SK-N-SH (cell line): ENCODE results near the gene EIF2S1. TPM values are rescaled to one million over a fixed set of nuclear protein-coding genes. Genes with fewer than 3 reads are reported as not detected.

ENCODE experiments used
- CTCF ChIA-PET: fragments of 300-600, 350-600 bp; formaldehyde crosslinking; extraction: SDS; loops from one replicate; lab custom pipeline; 2021; lab: Yijun Ruan, JAX
- POLR2A ChIA-PET: fragments of 350-600 bp; sonication (Branson Sonifier 250); formaldehyde crosslinking; extraction: SDS; loops from one replicate; lab custom pipeline; 2020; ENCODE audit warnings: antibody characterized with exemption, inconsistent platforms; lab: Yijun Ruan, JAX
- DNase-seq: peaks from one replicate; pipeline ENCODE4 v3.0.0; 2012
- H2AFZ ChIP-seq: fragments of 200-600 bp; sonication (generic); 2 replicates; pipeline ENCODE4 v1.8.1; 2016; ENCODE audit warnings: antibody characterized with exemption, mild to moderate bottlenecking, low read depth
- H3F3A ChIP-seq: fragments of 200-600 bp; sonication (generic); replicated peaks from 2 replicates; pipeline ENCODE3; 2016; ENCODE audit warnings: antibody characterized with exemption, mild to moderate bottlenecking; ENCODE audit not compliant: insufficient read depth
- H3K27ac ChIP-seq, 2 experiments: fragments of 200-500 bp in 1 of 2; fragments of 200-600 bp in 1 of 2; sonication (Bioruptor generic) in 1 of 2; sonication (generic), shearing (Covaris generic) in 1 of 2; 2 replicates each; pipeline versions ENCODE4 v1.5.1 to v1.6.1; 2014 to 2016; ENCODE audit warnings: low read depth in 2 of 2, inconsistent platforms in 1 of 2, low read length in 1 of 2, mild to moderate bottlenecking in 1 of 2, mixed read lengths in 1 of 2
- H3K27me3 ChIP-seq: fragments of 200-600 bp; sonication (generic), shearing (Covaris generic); 2 replicates; pipeline ENCODE4 v1.6.1; 2016; ENCODE audit warnings: mixed run types; ENCODE audit not compliant: insufficient read depth
- H3K36me3 ChIP-seq, 2 experiments: fragments of 200-500 bp in 1 of 2; fragments of 200-600 bp in 1 of 2; sonication (Bioruptor generic) in 1 of 2; sonication (generic) in 1 of 2; replicated peaks in 1 of 2; 2 replicates each; pipeline versions ENCODE3 to v1.5.1; 2014 to 2016; ENCODE audit warnings: low read length in 1 of 2, mild to moderate bottlenecking in 1 of 2; ENCODE audit not compliant: insufficient read depth in 2 of 2, control insufficient read depth in 1 of 2
- H3K4me1 ChIP-seq, 2 experiments: fragments of 200-500 bp in 1 of 2; fragments of 200-600 bp in 1 of 2; sonication (Bioruptor generic) in 1 of 2; sonication (generic), shearing (Covaris generic) in 1 of 2; 2 replicates each; pipeline versions ENCODE4 v1.5.1 to v1.6.1; 2014 to 2016; ENCODE audit warnings: low read depth in 1 of 2, low read length in 1 of 2, mixed run types in 1 of 2; ENCODE audit not compliant: insufficient read depth in 2 of 2, control insufficient read depth in 1 of 2
- H3K4me2 ChIP-seq: fragments of 200-600 bp; sonication (generic), shearing (Covaris generic); 2 replicates; pipeline ENCODE4 v1.6.1; 2017; ENCODE audit warnings: mixed run types
- H3K4me3 ChIP-seq, 2 experiments: fragments of 200-500 bp in 1 of 2; fragments of 200-600 bp in 1 of 2; sonication (Bioruptor generic) in 1 of 2; sonication (generic), shearing (Covaris generic) in 1 of 2; 2 replicates each; pipeline versions ENCODE4 v1.5.1 to v1.8.1; 2014 to 2016; ENCODE audit warnings: low read depth in 2 of 2, inconsistent platforms in 1 of 2, low read length in 1 of 2, mild to moderate bottlenecking in 1 of 2, mixed read lengths in 1 of 2, moderate library complexity in 1 of 2
- H3K79me2 ChIP-seq: fragments of 200-600 bp; sonication (generic); 2 replicates; pipeline ENCODE4 v1.8.1; 2017; ENCODE audit warnings: mild to moderate bottlenecking; ENCODE audit not compliant: insufficient read depth
- H3K9ac ChIP-seq: fragments of 200-600 bp; sonication (generic); 2 replicates; pipeline ENCODE4 v1.6.1; 2017; ENCODE audit warnings: mixed run types
- H3K9me2 ChIP-seq: fragments of 200-600 bp; sonication (generic); 2 replicates; pipeline ENCODE4 v1.6.1; 2017; ENCODE audit warnings: mixed run types
- H3K9me3 ChIP-seq: fragments of 200-600 bp; sonication (generic); 2 replicates; pipeline ENCODE4 v1.6.1; 2017; ENCODE audit warnings: mixed run types, mild to moderate bottlenecking, moderate library complexity
- H4K20me1 ChIP-seq: fragments of 200-600 bp; sonication (generic); 2 replicates; pipeline ENCODE4 v1.6.1; 2017; ENCODE audit warnings: mild to moderate bottlenecking, mixed run types; ENCODE audit not compliant: insufficient read depth
- CHD2 ChIP-seq: fragments of 150-350 bp; IDR thresholded peaks from 2 replicates; pipeline ENCODE4 v1.6.1; 2018; ENCODE audit warnings: low read length; ENCODE audit not compliant: partially characterized antibody
- EP300 ChIP-seq, 2 experiments: IDR thresholded peaks; 2 replicates each; pipeline versions ENCODE4 v1.4.0 to v1.6.1; 2012; ENCODE audit warnings: borderline replicate concordance in 1 of 2, low read depth in 1 of 2, low read length in 1 of 2
- EZH2phosphoT487 ChIP-seq: fragments of 200-600 bp; sonication (generic); IDR thresholded peaks from 2 replicates; pipeline ENCODE4 v1.6.1; 2017; ENCODE audit warnings: low read depth, mixed run types, mild to moderate bottlenecking, antibody characterized with exemption, moderate library complexity, borderline replicate concordance
- FOXM1 ChIP-seq: IDR thresholded peaks from 2 replicates; pipeline ENCODE4 v1.4.0; 2012; ENCODE audit warnings: low read depth, mild to moderate bottlenecking
- GATA2 ChIP-seq: sonication (generic); formaldehyde crosslinking; IDR thresholded peaks from 2 replicates; pipeline ENCODE4 v1.5.0; 2020; ENCODE audit warnings: mild to moderate bottlenecking, missing genetic modification reagents
- IRF3 ChIP-seq: fragments of 150-350 bp; IDR thresholded peaks from 2 replicates; pipeline ENCODE4 v1.6.1; 2016; ENCODE audit warnings: mild to moderate bottlenecking, low read depth, low read length
- MAX ChIP-seq: IDR thresholded peaks from 2 replicates; pipeline ENCODE4 v1.4.0; 2012; ENCODE audit warnings: low read depth
- MXI1 ChIP-seq: IDR thresholded peaks from 2 replicates; pipeline ENCODE4 v1.6.1; 2012; ENCODE audit warnings: mild to moderate bottlenecking, low read depth, low read length, improper control_type of control experiment
- NFIC ChIP-seq: IDR thresholded peaks from 2 replicates; pipeline ENCODE4 v1.4.0; 2012; ENCODE audit warnings: borderline replicate concordance
- RAD21 ChIP-seq: IDR thresholded peaks from 2 replicates; pipeline ENCODE4 v1.6.1; 2012; ENCODE audit warnings: mild to moderate bottlenecking, low read length
- RFX5 ChIP-seq: IDR thresholded peaks from 2 replicates; pipeline ENCODE4 v1.6.1; 2012; ENCODE audit warnings: mild to moderate bottlenecking, improper control_type of control experiment, low read length
- RXRA ChIP-seq: IDR thresholded peaks from 2 replicates; pipeline ENCODE4 v1.4.0; 2012; ENCODE audit warnings: low read depth, mild to moderate bottlenecking, borderline replicate concordance
- SIN3A ChIP-seq: IDR thresholded peaks from 2 replicates; pipeline ENCODE4 v1.6.1; 2012; ENCODE audit warnings: low read depth, mild to moderate bottlenecking, low read length, moderate library complexity, borderline replicate concordance
- SMC3 ChIP-seq: IDR thresholded peaks from 2 replicates; pipeline ENCODE4 v1.6.1; 2012; ENCODE audit warnings: low read depth, low read length, improper control_type of control experiment
- TCF12 ChIP-seq: IDR thresholded peaks from 2 replicates; pipeline ENCODE4 v1.4.0; 2012
- TEAD4 ChIP-seq: IDR thresholded peaks from 2 replicates; pipeline ENCODE4 v1.4.0; 2012; ENCODE audit warnings: mild to moderate bottlenecking, borderline replicate concordance; ENCODE audit not compliant: insufficient read depth
- USF1 ChIP-seq: IDR thresholded peaks from 2 replicates; pipeline ENCODE4 v1.4.0; 2012; ENCODE audit warnings: low read depth, borderline replicate concordance
- ZBTB33 ChIP-seq: IDR thresholded peaks from 2 replicates; pipeline ENCODE4 v1.4.0; 2012; ENCODE audit warnings: low read depth, borderline replicate concordance
- WGBS: methylation state at CpG from one replicate; pipeline ENCODE4 v1.1.6; 2017; ENCODE audit warnings: low lambda C conversion rate; 5-methylcytosine and 5-hydroxymethylcytosine counted together
- polyA plus RNA-seq, 3 experiments: library from polyadenylated mRNA; depleted of rRNA; stranded (reverse); fragments of >200 nt; gene quantifications; 2 replicates each; pipeline ENCODE4 v1.2.3, GENCODE V29; 2012

EIF2S1 gene
- polyA plus RNA-seq, 1 of the 3 experiments (the other 2 are of a cell fraction): 57.2 TPM

- no peak for TF ChIP-seq IRF3
- TF ChIP-seq, all 33 proteins: peak for 0
Observed at GRCh38 chr14:67389811-67390534, 29.8 kb downstream of the EIF2S1 start (continued).

- Histone ChIP-seq H3K27me3 (no peaks in the 10 kb centered on the region), H2AFZ (no peak overlapping the region)
- TF ChIP-seq GATA2 (CRISPR knock-in tag): peak; percentile 35
- no peak for TF ChIP-seq RXRA
- TF ChIP-seq, all 33 proteins: peak for 1
- H3K27ac ChIP-seq: no peak overlapping the region
- no peaks in the 10 kb centered on the region; a peak in 1 of 4 replicates for H3K4me1 ChIP-seq
- CTCF ChIA-PET: interaction anchor here (1.1 kb wide), 1 partner anchor 180 kb away, joined by 4 read pairs; no protein-coding TSS in a partner anchor
- H3F3A ChIP-seq: peaks cover 8% of the 10 kb centered on the region
- no peak for DNase-seq
- POLR2A ChIA-PET: interaction anchor here (0.7 kb wide), 1 partner anchor 9 kb away, joined by 3 read pairs; no protein-coding TSS in a partner anchor
- no peak overlapping the region for H3K4me3 ChIP-seq
- H3K79me2 ChIP-seq: no peaks in the 10 kb centered on the region
- no peak overlapping the region for H3K4me2 ChIP-seq
- H4K20me1 ChIP-seq: no peaks in the 10 kb centered on the region
- H3K9ac ChIP-seq: no peak overlapping the region
- WGBS: 92% methylated on average over 5 of the region's 6 CpGs
- H3K9me3 ChIP-seq: no peaks in the 10 kb centered on the region
- peaks cover 7 to 14% of the 10 kb centered on the region in 2 experiments for H3K36me3 ChIP-seq
- no peaks in the 10 kb centered on the region for H3K9me2 ChIP-seq
Observed at GRCh38 chr14:67391268-67391667, 31.1 kb downstream of the EIF2S1 start.

- TF ChIP-seq MXI1 (no peak), USF1 (no peak), EZH2phosphoT487 (no peak), CHD2 (no peak), MAX (no peak), ZBTB33 (no peak), RFX5 (no peak), RAD21 (no peak), TCF12 (no peak), SMC3 (no peak), RXRA (no peak), NFIC (no peak), EP300 (IDR thresholded peaks at IDR 0.05; ENCODE audit: borderline replicate concordance in 1 of 2, low read depth in 1 of 2, low read length in 1 of 2) (no peak), FOXM1 (no peak), TEAD4 (no peak), SIN3A (no peak)
- WGBS: 89% methylated on average over 3 of the region's 3 CpGs
- no peaks in the 10 kb centered on the region for H3K9me3 ChIP-seq
- POLR2A ChIA-PET: interaction anchor here (0.7 kb wide), 1 partner anchor 9 kb away, joined by 3 read pairs; no protein-coding TSS in a partner anchor
- H3F3A ChIP-seq: peaks cover 4% of the 10 kb centered on the region
- no peak overlapping the region for H3K27ac ChIP-seq
- peaks cover 0 to 6% of the 10 kb centered on the region in 2 experiments for H3K36me3 ChIP-seq
- no peak overlapping the region for H3K9ac ChIP-seq
- H3K27me3 ChIP-seq: no peaks in the 10 kb centered on the region
- H4K20me1 ChIP-seq: no peaks in the 10 kb centered on the region
- no peak for DNase-seq
- no peaks in the 10 kb centered on the region for H3K9me2 ChIP-seq
- no peak overlapping the region for H2AFZ ChIP-seq
- CTCF ChIA-PET: interaction anchor here (1.0 to 1.1 kb wide), 2 partner anchors 9 to 179 kb away, joined by 4 read pairs; no protein-coding TSS in a partner anchor
- H3K4me2 ChIP-seq: no peak overlapping the region
- no peaks in the 10 kb centered on the region; a peak in 1 of 4 replicates for H3K4me1 ChIP-seq
- no peaks in the 10 kb centered on the region for H3K79me2 ChIP-seq
- no peak overlapping the region for H3K4me3 ChIP-seq
Observed at GRCh38 chr14:67392123-67392522, 32.0 kb downstream of the EIF2S1 start.
